Naive thymus-derived CD8-positive, alpha-beta T cell (primary cell): ENCODE measurements around the gene UBE2I. TPM values are rescaled to one million over a fixed set of nuclear protein-coding genes. Genes with fewer than 3 reads are reported as not detected.

Experiments
- ATAC-seq, 2 donors: fragments of 150-1000 bp; cut with Tn5 transposase in 1 of 2; sonication (Bioruptor Pico), chemical (Tn5 transposase) in 1 of 2; 1 replicate in 1 of 2; 2 replicates in 1 of 2; pipeline ENCODE4 v1.10.0; 2021; ENCODE audit warnings: mild to moderate bottlenecking in 2 of 2, moderate library complexity in 2 of 2
- POLR2A ChIA-PET: fragments of 350-600 bp; sonication (Branson Sonifier 250); formaldehyde crosslinking; loops from one replicate; lab custom pipeline; 2021; ENCODE audit warnings: antibody characterized with exemption; lab: Charles Lee
- DNase-seq, 10 donors: peaks; one replicate each; pipeline versions ENCODE4 v3.0.0 to v3.0.0-alpha.2; 2020 to 2022
- H3K27ac Mint-ChIP-seq, 10 donors: one replicate each; pipeline ENCODE4 v1.8.0; 2020 to 2022; ENCODE audit warnings: mild to moderate bottlenecking in 10 of 10, mixed read lengths in 10 of 10, moderate library complexity in 4 of 10, inconsistent platforms in 1 of 10
- H3K27me3 Mint-ChIP-seq, 5 donors: one replicate each; pipeline ENCODE4 v1.8.0; 2021 to 2022; ENCODE audit warnings: mixed read lengths in 5 of 5
- H3K36me3 Mint-ChIP-seq, 3 donors: one replicate each; pipeline ENCODE4 v1.8.0; 2020 to 2022; ENCODE audit warnings: mixed read lengths in 3 of 3, mild to moderate bottlenecking in 2 of 3, inconsistent platforms in 1 of 3
- H3K4me1 Mint-ChIP-seq, 4 donors: one replicate each; pipeline ENCODE4 v1.8.0; 2021 to 2022; ENCODE audit warnings: mixed read lengths in 4 of 4
- H3K4me3 Mint-ChIP-seq, 10 donors: one replicate each; pipeline ENCODE4 v1.8.0; 2020 to 2022; ENCODE audit warnings: mild to moderate bottlenecking in 10 of 10, mixed read lengths in 10 of 10, moderate library complexity in 6 of 10, inconsistent platforms in 1 of 10
- H3K9me3 Mint-ChIP-seq, 9 donors: one replicate each; pipeline ENCODE4 v1.8.0; 2020 to 2022; ENCODE audit warnings: mixed read lengths in 9 of 9, mild to moderate bottlenecking in 3 of 9, inconsistent platforms in 1 of 9, moderate library complexity in 1 of 9
- polyA plus RNA-seq, 3 donors: library from polyadenylated mRNA; unstranded; fragments of 300-500 nt; fragmentation: Illumina TruSeq; gene quantifications; one replicate each; pipeline ENCODE4 v1.2.3, GENCODE V29; 2021
- total RNA-seq, 8 experiments: library from RNA in 2 of 8; stranded (reverse) in 2 of 8; gene quantifications; one replicate each; pipeline ENCODE4 v1.2.3 and lab custom pipeline; 2021 to 2026

The UBE2I gene
- total and polyA plus RNA-seq, 5 experiments from 2014 or later = 87.5 to 250 (median 89.6) TPM

GRCh38 chr16:1345087-1345486 is 35.7 kb downstream of the UBE2I start:
- Mint-ChIP-seq H3K9me3 (no peaks in the 10 kb centered on the region), H3K36me3 (peaks cover 0 to 8% (median 0%) of the 10 kb centered on the region in 3 donors), H3K4me3 (no peak overlapping the region), H3K4me1 (peaks cover 10 to 23% (median 17%) of the 10 kb centered on the region in 4 donors), H3K27ac (no peak overlapping the region), H3K27me3 (no peaks in the 10 kb centered on the region)
- ATAC-seq (no peak), DNase-seq (no peak)
- POLR2A ChIA-PET = interaction anchor here (0.9 kb wide), 1 partner anchor 36 kb away, joined by 5 read pairs; the partner anchor contains the start of gene UBE2I

- POLR2A ChIA-PET = no interaction called here
- Mint-ChIP-seq H3K27me3 (no peaks in the 10 kb centered on the region), H3K4me3 (no peak overlapping the region), H3K36me3 (peaks cover 0 to 11% (median 0%) of the 10 kb centered on the region in 3 donors), H3K27ac (no peak overlapping the region), H3K9me3 (no peaks in the 10 kb centered on the region), H3K4me1 (peaks cover 8 to 29% (median 20%) of the 10 kb centered on the region in 4 donors)
- ATAC-seq (no peak), DNase-seq (no peak)
Measured at GRCh38 chr16:1345651-1346421, 36.4 kb downstream of the UBE2I start.

DNA sequence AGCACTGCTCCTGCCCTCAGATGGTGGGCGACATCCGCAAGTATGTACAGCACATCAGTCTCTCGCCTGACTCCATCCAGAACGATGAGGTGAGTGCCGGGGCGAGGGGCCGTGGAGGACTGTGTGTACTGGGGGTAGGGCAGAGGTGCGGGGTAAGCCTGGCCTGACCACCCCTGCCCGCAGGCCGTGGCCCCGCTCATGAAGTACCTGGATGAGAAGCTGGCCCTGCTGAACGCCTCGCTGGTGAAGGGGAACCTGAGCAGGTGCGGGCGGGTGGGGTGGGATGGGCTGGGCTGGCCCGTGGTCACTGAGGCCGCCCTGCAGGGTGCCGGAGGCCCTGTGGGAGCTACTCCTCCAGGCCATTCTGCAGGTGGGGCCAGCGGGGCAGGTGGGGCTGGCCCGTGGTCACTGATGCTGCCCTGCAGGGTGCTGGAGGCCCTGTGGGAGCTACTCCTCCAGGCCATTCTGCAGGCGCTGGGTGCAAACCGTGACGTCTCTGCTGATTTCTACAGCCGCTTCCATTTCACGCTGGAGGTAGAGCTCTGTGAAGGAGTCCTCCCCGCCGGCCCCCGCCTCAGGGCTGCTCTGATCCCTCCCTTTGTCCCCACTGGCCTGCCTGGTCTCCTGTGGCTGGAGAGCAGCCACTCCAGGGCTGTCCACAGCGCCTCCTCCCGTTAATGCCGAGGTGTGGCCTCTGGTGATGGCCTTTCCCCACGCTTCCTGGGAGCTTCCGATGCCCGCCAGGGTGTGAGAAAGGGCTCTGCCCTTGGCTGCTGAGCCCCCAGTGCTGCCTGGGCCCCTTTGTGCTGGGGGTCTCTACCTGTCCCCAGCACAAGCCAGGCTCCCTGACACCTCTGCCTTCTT is 37.2 kb downstream of the UBE2I start:
- Mint-ChIP-seq H3K9me3 (no peaks in the 10 kb centered on the region), H3K4me1 (peaks cover 8 to 33% (median 22%) of the 10 kb centered on the region in 4 donors), H3K27me3 (no peaks in the 10 kb centered on the region), H3K36me3 (peaks cover 0 to 11% (median 0%) of the 10 kb centered on the region in 3 donors), H3K27ac (no peak overlapping the region), H3K4me3 (no peak overlapping the region)
- no peak for DNase-seq
- no peak for ATAC-seq
- POLR2A ChIA-PET = no interaction called here

DNA sequence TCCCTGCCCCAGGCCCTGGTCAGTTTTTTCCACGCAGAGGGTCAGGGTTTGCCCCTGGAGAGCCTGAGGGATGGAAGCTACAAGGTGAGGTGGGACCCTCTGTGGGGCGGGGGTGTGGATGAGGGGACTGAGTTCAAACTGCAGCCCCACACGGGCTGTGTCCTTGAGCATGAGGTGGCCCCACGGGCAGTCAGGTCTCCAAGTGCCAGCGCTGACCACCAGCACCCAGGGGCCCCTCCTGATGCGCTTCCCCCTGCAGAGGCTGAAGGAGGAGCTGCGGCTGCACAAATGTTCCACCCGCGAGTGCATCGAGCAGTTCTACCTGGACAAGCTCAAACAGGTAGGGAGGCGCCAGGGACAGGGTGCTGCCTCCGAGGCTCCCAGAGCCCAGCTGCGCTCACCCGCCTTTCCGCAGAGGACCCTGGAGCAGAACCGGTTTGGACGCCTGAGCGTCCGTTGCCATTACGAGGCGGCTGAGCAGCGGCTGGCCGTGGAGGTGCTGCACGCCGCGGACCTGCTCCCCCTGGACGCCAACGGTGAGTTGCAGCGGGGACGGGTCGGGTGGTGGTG is 37.9 kb downstream of the UBE2I start:
- Mint-ChIP-seq H3K9me3 (no peaks in the 10 kb centered on the region), H3K4me1 (peaks cover 11 to 31% (median 23%) of the 10 kb centered on the region in 4 donors), H3K27me3 (no peaks in the 10 kb centered on the region), H3K36me3 (peaks cover 0 to 11% (median 0%) of the 10 kb centered on the region in 3 donors), H3K27ac (no peak overlapping the region), H3K4me3 (no peak overlapping the region)
- no peak for DNase-seq
- no peak for ATAC-seq
- POLR2A ChIA-PET = interaction anchor here (0.7 kb wide), 1 partner anchor 23 kb away, joined by 3 read pairs; no protein-coding TSS in a partner anchor

- peaks cover 0 to 2% (median 0%) of the 10 kb centered on the region in 9 donors for H3K9me3 Mint-ChIP-seq
- H3K36me3 Mint-ChIP-seq = peaks cover 0 to 11% (median 0%) of the 10 kb centered on the region in 3 donors
- H3K27me3 Mint-ChIP-seq = no peaks in the 10 kb centered on the region
- H3K4me1 Mint-ChIP-seq = peaks cover 11 to 30% (median 22%) of the 10 kb centered on the region in 4 donors
- DNase-seq (no peak), ATAC-seq (no peak)
- H3K27ac Mint-ChIP-seq = no peak overlapping the region
- no peak overlapping the region for H3K4me3 Mint-ChIP-seq
- POLR2A ChIA-PET = interaction anchor here (0.7 kb wide), 1 partner anchor 24 kb away, joined by 3 read pairs; no protein-coding TSS in a partner anchor
Measured at GRCh38 chr16:1347962-1348361, 38.5 kb downstream of the UBE2I start.

DNA sequence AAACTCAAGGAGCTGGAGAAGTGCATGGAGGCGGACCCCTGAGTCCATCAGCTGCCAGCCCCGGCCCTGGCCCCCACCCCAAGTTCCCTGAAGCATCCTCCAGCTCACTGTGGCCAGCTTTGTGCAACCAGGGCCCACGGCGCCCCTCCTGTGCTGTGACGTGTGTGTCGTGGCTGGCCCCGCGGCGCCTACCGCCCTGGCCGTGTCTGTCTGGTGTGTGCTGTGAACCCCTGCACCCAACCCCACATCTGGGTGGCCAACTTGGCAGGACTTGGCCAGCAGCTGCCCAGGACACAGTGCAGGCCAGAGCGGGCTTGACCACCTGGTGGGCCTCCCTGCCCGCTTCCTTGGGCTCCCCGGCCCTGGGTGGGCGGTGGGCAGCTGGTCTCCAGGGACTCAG is 39.0 kb downstream of the UBE2I start:
- Mint-ChIP-seq H3K4me3 (no peak overlapping the region), H3K4me1 (peaks cover 10 to 30% (median 21%) of the 10 kb centered on the region in 4 donors), H3K27ac (no peak overlapping the region), H3K27me3 (no peaks in the 10 kb centered on the region), H3K36me3 (peaks cover 0 to 11% (median 0%) of the 10 kb centered on the region in 3 donors), H3K9me3 (peaks cover 0 to 2% (median 0%) of the 10 kb centered on the region in 9 donors)
- ATAC-seq (no peak), DNase-seq (no peak)
- POLR2A ChIA-PET = no interaction called here

- Mint-ChIP-seq H3K9me3 (peaks cover 0 to 2% (median 0%) of the 10 kb centered on the region in 9 donors), H3K27me3 (no peaks in the 10 kb centered on the region), H3K36me3 (peaks cover 0 to 11% (median 0%) of the 10 kb centered on the region in 3 donors), H3K27ac (no peak overlapping the region), H3K4me3 (peak overlapping the region in 4 of 10 donors; percentile 2 to 41 (median 33)), H3K4me1 (peaks cover 11 to 34% (median 25%) of the 10 kb centered on the region in 4 donors)
- no peak for ATAC-seq
- no peak for DNase-seq
- POLR2A ChIA-PET = no interaction called here
Measured at GRCh38 chr16:1348926-1349325, 39.5 kb downstream of the UBE2I start.

- ATAC-seq (no peak), DNase-seq (no peak)
- Mint-ChIP-seq H3K9me3 (peaks cover 0 to 2% (median 0%) of the 10 kb centered on the region in 9 donors), H3K4me1 (peaks cover 11 to 35% (median 26%) of the 10 kb centered on the region in 4 donors), H3K27me3 (no peaks in the 10 kb centered on the region), H3K27ac (no peak overlapping the region), H3K36me3 (peaks cover 0 to 11% (median 0%) of the 10 kb centered on the region in 3 donors), H3K4me3 (peak overlapping the region in 3 of 10 donors; percentile 2 to 41 (median 34))
- POLR2A ChIA-PET = no interaction called here
Measured at GRCh38 chr16:1349351-1349750, 39.9 kb downstream of the UBE2I start.

- no peaks in the 10 kb centered on the region for H3K27me3 Mint-ChIP-seq
- H3K4me1 Mint-ChIP-seq = peaks cover 11 to 35% (median 30%) of the 10 kb centered on the region in 4 donors
- ATAC-seq (no peak), DNase-seq (no peak)
- H3K36me3 Mint-ChIP-seq = peaks cover 0 to 11% (median 0%) of the 10 kb centered on the region in 3 donors
- peak overlapping the region in 9 of 10 donors; percentile 14 to 86 (median 66) for H3K4me3 Mint-ChIP-seq
- H3K9me3 Mint-ChIP-seq = peaks cover 0 to 2% (median 0%) of the 10 kb centered on the region in 9 donors
- POLR2A ChIA-PET = no interaction called here
- peak overlapping the region in 6 of 10 donors; percentile 4 to 77 (median 71) for H3K27ac Mint-ChIP-seq
Measured at GRCh38 chr16:1349951-1350350, 40.5 kb downstream of the UBE2I start.

- POLR2A ChIA-PET = interaction anchor here (0.7 to 1.2 kb wide), 6 partner anchors 8 to 140 kb away, joined by 3 to 11 read pairs (median 3); partner anchors contain the start of gene UBE2I
- ATAC-seq (no peak), DNase-seq (no peak)
- H3K4me1 Mint-ChIP-seq = peaks cover 16 to 42% (median 36%) of the 10 kb centered on the region in 4 donors
- peaks cover 0 to 11% (median 0%) of the 10 kb centered on the region in 3 donors for H3K36me3 Mint-ChIP-seq
- H3K27ac Mint-ChIP-seq = peak overlapping the region; percentile 32 to 90 (median 79)
- peaks cover 0 to 2% (median 0%) of the 10 kb centered on the region in 9 donors for H3K9me3 Mint-ChIP-seq
- H3K27me3 Mint-ChIP-seq = no peaks in the 10 kb centered on the region
- peak overlapping the region; percentile 71 to 86 (median 76) for H3K4me3 Mint-ChIP-seq
Measured at GRCh38 chr16:1350691-1351090, 41.3 kb downstream of the UBE2I start.

GRCh38 chr16:1351215-1351581 is 41.8 kb downstream of the UBE2I start:
- peak overlapping the region; percentile 31 to 90 (median 80) for H3K27ac Mint-ChIP-seq
- peaks cover 0 to 11% (median 0%) of the 10 kb centered on the region in 3 donors for H3K36me3 Mint-ChIP-seq
- POLR2A ChIA-PET = interaction anchor here (0.7 to 1.2 kb wide), 6 partner anchors 9 to 139 kb away, joined by 3 to 11 read pairs (median 3); partner anchors contain the start of gene UBE2I
- DNase-seq (no peak), ATAC-seq (peak; percentile 39 to 41)
- H3K4me1 Mint-ChIP-seq = peaks cover 16 to 44% (median 37%) of the 10 kb centered on the region in 4 donors
- peak overlapping the region; percentile 71 to 86 (median 76) for H3K4me3 Mint-ChIP-seq
- no peaks in the 10 kb centered on the region for H3K27me3 Mint-ChIP-seq
- H3K9me3 Mint-ChIP-seq = peaks cover 0 to 2% (median 0%) of the 10 kb centered on the region in 9 donors
